NB4 (cell line): Measurements from ENCODE around the gene COX4I1.

Experiments
- DNase-seq: peaks from one replicate; pipeline ENCODE4 v3.0.0; 2010; ENCODE audit warnings: low read depth
- H3K4me3 ChIP-seq: one replicate; pipeline ENCODE4 v1.5.1; 2011; ENCODE audit warnings: mild to moderate bottlenecking, low read depth, low read length, moderate library complexity
- MYC ChIP-seq: IDR thresholded peaks from 2 replicates; pipeline ENCODE4 v1.6.1; 2011; ENCODE audit warnings: low read depth, low read length
- POLR2A ChIP-seq: IDR thresholded peaks from 2 replicates; pipeline ENCODE4 v1.6.1; 2011; ENCODE audit warnings: mild to moderate bottlenecking; ENCODE audit not compliant: insufficient read length; ENCODE audit errors: extremely low read depth
- TF ChIP-seq, protein P1 (sequence below): IDR thresholded peaks from 2 replicates; pipeline ENCODE4 v1.6.1; 2011; ENCODE audit warnings: low read depth, low read length
- TF ChIP-seq, protein P2 (sequence below): IDR thresholded peaks from one replicate; pipeline ENCODE4 v1.5.1; 2012; ENCODE audit warnings: low read depth, low read length

The COX4I1 gene

DNA sequence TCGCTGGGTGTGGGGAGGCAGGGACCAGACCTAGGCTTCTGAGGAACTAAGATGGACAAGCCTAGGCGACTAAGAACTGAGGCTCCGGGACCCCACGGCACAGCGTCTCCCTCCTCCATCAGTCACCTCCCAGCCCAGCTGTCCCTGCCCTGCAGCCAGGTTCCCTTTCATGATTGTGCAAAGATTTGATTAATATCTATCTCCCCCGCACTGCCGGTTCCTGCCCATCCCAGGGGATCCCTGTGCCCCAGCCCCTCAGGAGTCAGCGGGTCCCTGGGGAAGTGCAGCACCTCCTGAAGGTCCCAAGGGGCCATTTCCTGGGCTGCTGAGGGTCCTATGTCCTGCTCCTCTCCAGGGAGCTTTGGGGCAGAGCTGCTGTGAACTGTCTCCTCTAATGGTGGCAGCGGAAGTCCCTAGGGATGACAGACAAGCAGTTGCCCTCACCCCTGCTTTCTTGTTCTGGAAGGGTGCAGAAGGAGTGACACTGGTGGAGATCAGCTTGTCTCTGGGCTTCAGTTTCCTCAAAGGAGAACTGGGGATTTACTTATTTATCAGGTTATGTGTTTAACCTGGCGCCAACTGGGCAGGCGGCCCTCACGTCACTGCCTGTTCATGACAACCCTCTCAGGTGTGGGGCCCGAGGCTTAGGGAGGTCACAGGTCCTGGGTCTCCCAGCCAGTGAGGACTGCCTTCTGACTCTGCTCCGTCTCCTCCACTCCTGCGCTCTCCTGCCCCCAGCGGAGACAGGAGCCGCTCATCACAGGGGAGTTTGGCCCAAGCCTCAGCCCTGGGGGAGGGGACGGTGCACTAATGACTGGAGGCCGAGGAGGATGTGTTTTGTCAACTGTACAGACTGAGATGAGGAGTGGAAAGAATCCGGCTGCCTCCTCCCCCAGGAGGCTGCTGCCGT, 46.7 kb upstream of the COX4I1 start:
- peak; percentile 93 for DNase-seq
- peak overlapping the region; percentile 2 for H3K4me3 ChIP-seq

DNA sequence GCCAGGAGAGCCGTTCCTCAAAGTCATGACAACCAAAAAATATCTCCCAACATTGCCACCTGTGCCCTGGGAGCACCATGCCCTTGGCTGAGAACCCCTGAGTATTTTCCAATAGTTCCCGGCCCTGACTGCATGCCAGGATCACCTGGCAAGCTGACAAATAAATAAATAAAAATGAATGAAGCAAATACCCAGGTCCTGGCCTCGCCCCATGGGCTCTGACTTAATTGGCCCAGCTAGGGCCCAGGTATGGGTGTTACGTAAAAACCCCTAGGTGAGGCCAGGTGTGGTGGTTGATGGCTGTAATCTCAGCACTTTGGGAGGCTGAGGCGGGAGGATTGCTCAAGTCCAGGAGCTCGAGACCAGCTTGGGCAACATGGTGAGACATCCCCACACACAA, 45.9 kb upstream of the COX4I1 start:
- TF ChIP-seq, protein P1, sequence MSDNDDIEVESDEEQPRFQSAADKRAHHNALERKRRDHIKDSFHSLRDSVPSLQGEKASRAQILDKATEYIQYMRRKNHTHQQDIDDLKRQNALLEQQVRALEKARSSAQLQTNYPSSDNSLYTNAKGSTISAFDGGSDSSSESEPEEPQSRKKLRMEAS, result no peak
- no peak for TF ChIP-seq MYC
- TF ChIP-seq, protein P2, sequence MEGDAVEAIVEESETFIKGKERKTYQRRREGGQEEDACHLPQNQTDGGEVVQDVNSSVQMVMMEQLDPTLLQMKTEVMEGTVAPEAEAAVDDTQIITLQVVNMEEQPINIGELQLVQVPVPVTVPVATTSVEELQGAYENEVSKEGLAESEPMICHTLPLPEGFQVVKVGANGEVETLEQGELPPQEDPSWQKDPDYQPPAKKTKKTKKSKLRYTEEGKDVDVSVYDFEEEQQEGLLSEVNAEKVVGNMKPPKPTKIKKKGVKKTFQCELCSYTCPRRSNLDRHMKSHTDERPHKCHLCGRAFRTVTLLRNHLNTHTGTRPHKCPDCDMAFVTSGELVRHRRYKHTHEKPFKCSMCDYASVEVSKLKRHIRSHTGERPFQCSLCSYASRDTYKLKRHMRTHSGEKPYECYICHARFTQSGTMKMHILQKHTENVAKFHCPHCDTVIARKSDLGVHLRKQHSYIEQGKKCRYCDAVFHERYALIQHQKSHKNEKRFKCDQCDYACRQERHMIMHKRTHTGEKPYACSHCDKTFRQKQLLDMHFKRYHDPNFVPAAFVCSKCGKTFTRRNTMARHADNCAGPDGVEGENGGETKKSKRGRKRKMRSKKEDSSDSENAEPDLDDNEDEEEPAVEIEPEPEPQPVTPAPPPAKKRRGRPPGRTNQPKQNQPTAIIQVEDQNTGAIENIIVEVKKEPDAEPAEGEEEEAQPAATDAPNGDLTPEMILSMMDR, result no peak
- no peak for TF ChIP-seq POLR2A
- no peak for DNase-seq
- H3K4me3 ChIP-seq, result no peak overlapping the region

More for the DNA sequence above, 46.7 kb upstream of the COX4I1 start:
- TF ChIP-seq, protein P2, result peak; percentile 73
- TF ChIP-seq, protein P1, result no peak
- peak; percentile 42; the same call in 1 of the 2 replicates for TF ChIP-seq MYC

DNA sequence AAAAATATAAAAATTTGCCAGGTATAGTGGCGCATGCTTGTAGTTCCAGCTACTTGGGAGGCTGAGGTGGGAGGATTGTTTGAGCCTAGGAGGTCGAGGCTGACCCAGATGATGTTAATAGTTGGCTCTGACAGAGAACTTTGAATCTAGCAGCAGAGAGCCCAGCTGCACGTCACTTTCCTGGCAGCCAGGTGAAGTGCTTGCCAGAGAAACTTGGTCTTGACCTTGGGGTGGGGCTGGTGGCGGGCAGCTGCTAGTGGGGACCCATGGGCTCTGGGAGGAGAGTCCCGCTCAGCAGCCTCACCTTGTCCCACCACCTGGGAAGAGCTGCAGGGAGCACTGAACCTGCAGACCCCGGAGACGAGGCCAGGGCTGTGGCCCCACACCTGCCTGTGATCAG, 45.5 kb upstream of the COX4I1 start:
- no peak for TF ChIP-seq MYC
- TF ChIP-seq, protein P1, result no peak
- no peak for TF ChIP-seq POLR2A
- H3K4me3 ChIP-seq, result no peak overlapping the region
- no peak for DNase-seq

DNA sequence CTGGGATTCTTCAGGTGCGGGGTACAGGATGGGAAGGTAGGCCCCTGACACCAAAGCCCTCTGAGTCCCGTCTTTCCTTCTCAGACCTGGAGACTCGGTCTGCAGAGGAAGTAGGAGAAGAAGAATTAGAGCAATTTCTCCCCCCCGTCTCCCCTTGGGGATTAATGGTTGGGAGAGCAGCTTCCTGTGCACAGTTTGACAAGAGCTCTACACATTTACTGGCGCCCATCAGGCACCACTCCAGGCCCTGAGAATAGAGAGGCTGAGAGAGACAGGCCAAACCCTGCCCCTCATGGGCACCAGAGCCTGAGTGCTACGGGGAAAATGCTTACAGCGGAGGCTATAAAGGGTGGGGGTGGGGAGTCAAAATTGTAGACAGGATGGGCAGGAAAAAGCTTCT, 45.1 kb upstream of the COX4I1 start:
- TF ChIP-seq MYC (no peak), POLR2A (no peak)
- TF ChIP-seq, protein P1, result no peak
- TF ChIP-seq, protein P2, result no peak
- peak; percentile 89 for DNase-seq
- no peak overlapping the region for H3K4me3 ChIP-seq

DNA sequence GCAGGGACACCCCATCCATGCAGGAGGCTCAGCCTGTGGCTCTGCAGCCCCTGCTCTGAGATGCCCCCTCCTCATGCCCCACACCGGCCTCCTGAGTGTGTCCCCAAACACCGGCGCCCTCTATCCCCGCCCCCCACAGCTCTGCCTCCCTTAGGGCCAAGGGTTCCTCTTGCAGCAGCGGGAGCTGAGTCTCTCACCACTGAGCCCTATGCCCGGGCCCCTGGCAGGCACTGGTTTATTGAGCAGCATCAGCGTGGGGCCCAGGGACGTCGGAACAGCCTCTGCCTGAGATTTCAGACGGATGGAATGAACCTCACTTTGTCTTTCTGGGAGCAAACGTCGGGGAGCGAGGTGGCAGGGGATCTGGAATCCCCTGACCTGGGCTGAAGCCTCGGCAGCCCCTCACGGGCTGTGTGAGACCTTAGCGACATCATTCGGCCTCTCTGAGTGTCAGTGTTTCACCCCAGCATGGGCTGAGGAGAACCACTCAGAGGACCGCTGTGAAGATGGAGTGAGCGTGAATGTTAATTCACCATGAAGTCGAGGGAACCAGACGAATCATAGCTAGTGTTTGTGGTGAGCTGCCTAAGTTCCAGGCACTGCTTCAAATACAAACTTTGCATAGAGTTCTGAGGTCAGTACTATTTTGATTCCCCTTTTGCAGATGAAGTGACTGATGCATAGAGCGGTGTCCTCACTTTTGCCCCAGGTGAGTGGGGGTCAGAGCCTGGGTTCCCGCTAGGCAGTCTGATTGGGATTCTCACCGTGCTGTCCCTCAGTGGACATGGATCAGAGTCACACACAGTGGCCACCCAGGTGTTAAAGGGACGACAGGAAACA, 43.3 kb upstream of the COX4I1 start:
- TF ChIP-seq, protein P2, result no peak
- TF ChIP-seq, protein P1, result no peak
- no peak for TF ChIP-seq MYC
- no peak for DNase-seq
- H3K4me3 ChIP-seq, result no peak overlapping the region

DNA sequence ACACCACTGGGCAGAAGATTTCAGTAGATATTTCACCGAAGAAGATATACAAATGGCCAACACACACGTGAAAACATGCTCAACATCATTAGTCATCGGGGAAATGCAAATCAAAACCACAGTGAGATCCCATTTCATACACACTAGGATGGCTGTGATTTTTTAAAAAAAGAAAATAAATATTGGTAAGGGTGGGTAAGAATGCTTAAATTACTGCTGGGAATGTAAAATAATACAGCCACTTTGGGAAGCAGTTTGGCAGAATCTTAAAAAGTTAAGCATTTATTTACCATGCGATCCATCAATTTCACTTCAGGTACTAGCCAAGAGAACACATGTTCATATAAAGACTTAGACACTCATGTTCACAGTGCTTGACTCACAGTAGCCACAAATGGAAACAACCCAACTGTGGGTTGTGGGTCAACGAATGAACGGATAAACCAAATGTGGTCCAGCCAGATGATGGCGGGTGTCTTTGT, 42.1 kb upstream of the COX4I1 start:
- DNase-seq, result no peak
- TF ChIP-seq MYC (no peak), POLR2A (no peak)
- TF ChIP-seq, protein P1, result no peak
- TF ChIP-seq, protein P2, result no peak

More for the DNA sequence above, 42.1 kb upstream of the COX4I1 start:
- H3K4me3 ChIP-seq, result no peak overlapping the region
